Lung (tissue), 12 donors: Measurements from ENCODE around the gene C11orf86. TPM values are rescaled to one million over a fixed set of nuclear protein-coding genes. Genes with fewer than 3 reads are reported as not detected.

Experiments
- ATAC-seq: fragments of 200-7000 bp; cut with Tn5 transposase; one replicate; pipeline ENCODE4 v1.9.1; 2020; ENCODE audit warnings: moderate number of reproducible peaks; ENCODE audit not compliant: insufficient read depth, low FRiP score
- DNase-seq, 3 donors: peaks; one replicate each; pipeline ENCODE4 v3.0.0-alpha.2; 2013 to 2017
- H3K27ac ChIP-seq, 2 donors: one replicate each; pipeline ENCODE4 v1.5.1; 2013; ENCODE audit warnings: mild to moderate bottlenecking in 2 of 2, moderate library complexity in 2 of 2, control low read depth in 1 of 2, inconsistent platforms in 1 of 2, low read depth in 1 of 2, low read length in 1 of 2
- H3K27me3 ChIP-seq, 3 donors: one replicate each; pipeline ENCODE4 v1.5.1; 2013; ENCODE audit warnings: low read length in 2 of 3; ENCODE audit not compliant: control insufficient read depth in 3 of 3, insufficient read depth in 3 of 3
- H3K36me3 ChIP-seq, 4 donors: one replicate each; pipeline ENCODE4 v1.5.1; 2013; ENCODE audit warnings: low read length in 4 of 4, mild to moderate bottlenecking in 1 of 4, moderate library complexity in 1 of 4; ENCODE audit not compliant: control insufficient read depth in 4 of 4, insufficient read depth in 4 of 4
- H3K4me1 ChIP-seq, 5 donors: one replicate each; pipeline ENCODE4 v1.5.1; 2013; ENCODE audit warnings: low read length in 5 of 5, mild to moderate bottlenecking in 2 of 5, moderate library complexity in 1 of 5; ENCODE audit not compliant: control insufficient read depth in 5 of 5, insufficient read depth in 5 of 5
- H3K4me3 ChIP-seq: one replicate; pipeline ENCODE4 v1.5.1; 2013; ENCODE audit warnings: mild to moderate bottlenecking, control low read depth, moderate library complexity
- H3K9ac ChIP-seq, 2 donors: one replicate each; pipeline ENCODE4 v1.5.1; 2013; ENCODE audit warnings: low read length in 2 of 2, control low read depth in 1 of 2; ENCODE audit not compliant: insufficient read depth in 1 of 2
- H3K9me3 ChIP-seq, 4 donors: one replicate each; pipeline ENCODE4 v1.5.1; 2013; ENCODE audit warnings: low read length in 3 of 4, mild to moderate bottlenecking in 1 of 4, moderate library complexity in 1 of 4; ENCODE audit not compliant: control insufficient read depth in 4 of 4, insufficient read depth in 3 of 4
- WGBS, 2 donors: extraction: QIAGEN DNeasy Blood & Tissue Kit; methylation state at CpG; one replicate each; pipeline ENCODE4 v1.1.7; 2013; 5-methylcytosine and 5-hydroxymethylcytosine counted together
- polyA plus RNA-seq, 2 donors: library from polyadenylated mRNA; stranded (reverse); fragments of 200-250 nt; gene quantifications; one replicate each; pipeline ENCODE4 v1.2.1, GENCODE V29; 2013
- total RNA-seq, 2 donors: library from RNA; depleted of rRNA in 1 of 2; stranded (reverse); fragments of >200 nt in 1 of 2; gene quantifications; one replicate each; pipeline ENCODE4 v1.2.1, GENCODE V29; 2014 to 2021
- TF ChIP-seq, protein P1 (sequence below): IDR thresholded peaks from 2 replicates; pipeline ENCODE4 v1.5.1; 2012; ENCODE audit warnings: mild to moderate bottlenecking; ENCODE audit errors: control extremely low read depth, extremely low read depth
- donor health status: control.
- donor health status: control.
- donor health status: Bipolar disorder and iron deficiency.
- donor health status: healthy.
- donor health status: DM: yes; HTN: yes; CAD: no.

C11orf86 gene
- total and polyA plus RNA-seq, 4 donors = not detected

DNA sequence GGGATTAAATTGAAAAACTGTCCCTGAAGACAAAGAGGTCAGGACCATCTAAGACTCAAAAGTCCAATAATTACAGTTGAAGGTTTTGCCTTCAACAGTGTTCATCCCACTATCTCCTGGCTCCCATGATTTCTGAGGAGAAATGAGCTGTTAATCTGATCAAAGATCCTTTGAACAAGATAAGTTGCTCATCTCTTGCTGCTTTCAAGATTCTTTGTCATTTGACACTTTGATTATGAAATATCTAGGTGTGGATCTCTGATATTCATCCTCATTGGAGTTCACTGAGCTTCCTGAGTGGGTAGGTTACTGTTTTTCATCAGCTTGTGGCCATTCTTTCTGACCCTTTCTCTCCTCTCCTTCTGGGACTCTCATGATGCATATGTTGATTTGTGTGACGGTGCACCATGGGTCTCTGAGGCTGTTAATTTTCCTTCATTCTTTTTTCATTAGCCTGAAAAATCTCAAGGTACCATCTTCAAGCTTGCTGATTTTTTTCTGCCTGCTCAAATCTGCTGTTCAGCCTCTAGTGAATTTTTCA is 37.8 kb upstream of the C11orf86 start:
- TF ChIP-seq, protein P1, sequence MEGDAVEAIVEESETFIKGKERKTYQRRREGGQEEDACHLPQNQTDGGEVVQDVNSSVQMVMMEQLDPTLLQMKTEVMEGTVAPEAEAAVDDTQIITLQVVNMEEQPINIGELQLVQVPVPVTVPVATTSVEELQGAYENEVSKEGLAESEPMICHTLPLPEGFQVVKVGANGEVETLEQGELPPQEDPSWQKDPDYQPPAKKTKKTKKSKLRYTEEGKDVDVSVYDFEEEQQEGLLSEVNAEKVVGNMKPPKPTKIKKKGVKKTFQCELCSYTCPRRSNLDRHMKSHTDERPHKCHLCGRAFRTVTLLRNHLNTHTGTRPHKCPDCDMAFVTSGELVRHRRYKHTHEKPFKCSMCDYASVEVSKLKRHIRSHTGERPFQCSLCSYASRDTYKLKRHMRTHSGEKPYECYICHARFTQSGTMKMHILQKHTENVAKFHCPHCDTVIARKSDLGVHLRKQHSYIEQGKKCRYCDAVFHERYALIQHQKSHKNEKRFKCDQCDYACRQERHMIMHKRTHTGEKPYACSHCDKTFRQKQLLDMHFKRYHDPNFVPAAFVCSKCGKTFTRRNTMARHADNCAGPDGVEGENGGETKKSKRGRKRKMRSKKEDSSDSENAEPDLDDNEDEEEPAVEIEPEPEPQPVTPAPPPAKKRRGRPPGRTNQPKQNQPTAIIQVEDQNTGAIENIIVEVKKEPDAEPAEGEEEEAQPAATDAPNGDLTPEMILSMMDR = no peak
- ATAC-seq = no peak
- H3K27ac ChIP-seq = no peak overlapping the region
- H3K4me3 ChIP-seq = no peak overlapping the region
- no peaks in the 10 kb centered on the region for H3K4me1 ChIP-seq
- H3K27me3 ChIP-seq = no peaks in the 10 kb centered on the region
- no peaks in the 10 kb centered on the region for H3K9me3 ChIP-seq
- no peaks in the 10 kb centered on the region for H3K36me3 ChIP-seq
- WGBS, 2 donors = 97 to 100% methylated on average over 1 of the region's 1 CpG
- DNase-seq = no peak
- no peak overlapping the region for H3K9ac ChIP-seq

DNA sequence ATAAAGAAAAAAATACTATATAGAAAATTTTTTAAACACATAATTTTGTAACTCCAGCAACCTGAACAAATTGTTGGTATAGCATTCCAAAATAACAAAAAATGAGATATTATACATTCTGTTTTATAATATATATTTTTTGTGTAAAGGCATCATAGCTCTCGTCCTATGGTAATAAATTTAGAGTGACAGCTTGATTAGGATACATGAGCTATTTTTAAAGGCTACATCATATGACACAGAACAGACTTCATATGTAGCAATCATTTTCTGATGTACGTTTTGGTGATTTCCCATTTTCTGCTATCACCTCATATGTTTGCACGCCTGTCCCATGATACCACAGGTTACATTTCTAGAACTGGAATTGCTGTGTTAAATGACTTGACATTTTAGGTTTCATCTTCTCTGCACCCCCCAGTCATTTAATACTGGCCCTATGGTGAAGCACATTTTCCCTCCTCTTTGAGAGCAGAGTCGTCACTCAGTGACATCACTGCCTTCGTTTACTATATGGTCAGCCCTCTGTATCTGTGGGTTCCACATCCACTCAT is 36.4 kb upstream of the C11orf86 start:
- no peaks in the 10 kb centered on the region for H3K4me1 ChIP-seq
- H3K27me3 ChIP-seq = no peaks in the 10 kb centered on the region
- DNase-seq (no peak), ATAC-seq (no peak)
- H3K9ac ChIP-seq = no peak overlapping the region
- WGBS, 2 donors = 87 to 88% methylated on average over 5 of the region's 5 CpGs
- H3K9me3 ChIP-seq = no peaks in the 10 kb centered on the region
- no peak overlapping the region for H3K27ac ChIP-seq
- TF ChIP-seq, protein P1 = no peak
- peaks cover 0 to 1% (median 0%) of the 10 kb centered on the region in 4 donors for H3K36me3 ChIP-seq
- no peak overlapping the region for H3K4me3 ChIP-seq

DNA sequence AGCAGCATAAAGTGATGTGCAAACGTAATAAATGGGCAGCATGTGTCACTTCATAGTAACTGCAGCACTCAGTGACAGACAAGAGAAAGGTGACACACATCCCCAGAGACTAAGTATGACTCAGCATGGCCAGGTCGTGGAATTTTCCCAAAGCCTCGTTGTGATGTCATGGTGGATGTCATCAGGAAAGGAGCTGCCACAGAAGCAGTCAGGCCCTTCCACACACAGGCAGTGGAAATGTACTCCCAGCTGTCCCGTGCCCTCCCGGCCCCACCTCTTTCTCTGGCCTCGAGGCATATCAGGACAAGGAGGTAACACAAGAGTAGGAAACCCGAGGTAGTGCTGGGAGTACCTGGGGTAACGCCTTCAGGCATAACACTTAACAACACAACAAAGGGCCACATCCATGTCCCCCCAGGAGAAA is 25.0 kb upstream of the C11orf86 start:
- Histone ChIP-seq H3K9me3 (no peaks in the 10 kb centered on the region), H3K27ac (no peak overlapping the region), H3K36me3 (no peaks in the 10 kb centered on the region), H3K4me1 (peaks cover 0 to 8% (median 0%) of the 10 kb centered on the region in 5 donors), H3K4me3 (no peak overlapping the region), H3K9ac (no peak overlapping the region), H3K27me3 (no peaks in the 10 kb centered on the region)
- peak; percentile 34 for ATAC-seq
- DNase-seq = no peak
- TF ChIP-seq, protein P1 = no peak
- WGBS, 2 donors = 66 to 79% methylated on average over 8 of the region's 8 CpGs

DNA sequence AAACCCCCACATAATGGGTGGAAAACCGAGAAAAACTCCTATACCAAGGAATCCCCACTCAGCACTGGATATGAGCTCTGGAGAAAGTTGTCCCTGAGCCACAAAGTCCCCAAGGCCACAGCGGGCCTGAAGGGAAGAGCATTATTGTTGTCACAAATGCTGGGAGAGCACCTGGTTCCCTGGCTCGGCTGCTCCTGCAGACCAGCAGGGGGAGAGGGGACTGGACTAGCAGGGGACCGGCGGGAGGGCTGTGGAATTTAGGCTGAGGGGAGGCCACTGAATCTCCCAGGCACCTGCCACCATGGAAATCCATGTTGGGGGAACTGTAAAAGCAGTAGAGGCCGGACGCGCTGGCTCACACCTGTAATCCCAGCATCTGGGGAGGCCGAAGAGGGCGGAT is 24.0 kb upstream of the C11orf86 start:
- no peaks in the 10 kb centered on the region for H3K27me3 ChIP-seq
- TF ChIP-seq, protein P1 = no peak
- 96 to 97% methylated on average over 10 of the region's 10 CpGs for WGBS, 2 donors
- H3K36me3 ChIP-seq = no peaks in the 10 kb centered on the region
- DNase-seq (no peak), ATAC-seq (no peak)
- no peak overlapping the region for H3K9ac ChIP-seq
- no peaks in the 10 kb centered on the region for H3K9me3 ChIP-seq
- H3K4me3 ChIP-seq = no peak overlapping the region
- peaks cover 0 to 8% (median 0%) of the 10 kb centered on the region in 5 donors for H3K4me1 ChIP-seq
- H3K27ac ChIP-seq = no peak overlapping the region
